ENCODE measurements around the gene PROM2.

DNA sequence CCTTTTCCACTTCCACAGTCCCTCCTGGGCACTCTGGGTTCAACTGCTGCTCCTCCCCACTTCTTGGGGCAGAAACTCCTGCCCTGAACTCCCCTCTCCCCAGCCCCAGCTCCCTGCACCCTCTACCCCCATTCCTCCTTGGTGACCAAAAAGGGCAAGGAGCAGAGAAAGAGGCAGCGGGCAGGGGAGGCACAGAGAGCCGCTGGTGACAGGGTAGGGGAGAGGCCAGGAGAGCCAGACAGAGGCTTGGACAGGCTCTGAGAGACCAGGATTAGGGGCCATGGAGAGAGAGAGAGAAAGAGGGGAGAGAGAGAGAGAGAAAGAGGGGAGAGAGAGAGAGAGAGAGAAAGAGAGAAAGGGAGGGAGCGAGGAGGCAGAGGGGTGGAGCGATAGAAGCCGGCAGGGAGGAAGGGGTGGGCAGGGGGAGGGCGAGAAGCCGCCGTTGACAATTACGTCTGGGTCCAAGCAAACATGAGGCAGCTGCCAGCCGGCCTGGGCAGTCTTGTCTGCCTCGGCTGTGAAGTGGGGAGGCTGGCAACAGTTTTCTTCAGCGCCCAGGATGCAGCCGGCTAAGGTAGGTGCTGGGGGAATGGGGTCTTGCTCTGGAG is 22.7 kb downstream of the PROM2 start, which contains the start of gene KCNIP3:
- TF ChIP-seq, protein P1, sequence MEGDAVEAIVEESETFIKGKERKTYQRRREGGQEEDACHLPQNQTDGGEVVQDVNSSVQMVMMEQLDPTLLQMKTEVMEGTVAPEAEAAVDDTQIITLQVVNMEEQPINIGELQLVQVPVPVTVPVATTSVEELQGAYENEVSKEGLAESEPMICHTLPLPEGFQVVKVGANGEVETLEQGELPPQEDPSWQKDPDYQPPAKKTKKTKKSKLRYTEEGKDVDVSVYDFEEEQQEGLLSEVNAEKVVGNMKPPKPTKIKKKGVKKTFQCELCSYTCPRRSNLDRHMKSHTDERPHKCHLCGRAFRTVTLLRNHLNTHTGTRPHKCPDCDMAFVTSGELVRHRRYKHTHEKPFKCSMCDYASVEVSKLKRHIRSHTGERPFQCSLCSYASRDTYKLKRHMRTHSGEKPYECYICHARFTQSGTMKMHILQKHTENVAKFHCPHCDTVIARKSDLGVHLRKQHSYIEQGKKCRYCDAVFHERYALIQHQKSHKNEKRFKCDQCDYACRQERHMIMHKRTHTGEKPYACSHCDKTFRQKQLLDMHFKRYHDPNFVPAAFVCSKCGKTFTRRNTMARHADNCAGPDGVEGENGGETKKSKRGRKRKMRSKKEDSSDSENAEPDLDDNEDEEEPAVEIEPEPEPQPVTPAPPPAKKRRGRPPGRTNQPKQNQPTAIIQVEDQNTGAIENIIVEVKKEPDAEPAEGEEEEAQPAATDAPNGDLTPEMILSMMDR (IDR thresholded peaks at IDR 0.05; ENCODE audit: low read depth, low read length, missing input control) = no peak
- no peak for TF ChIP-seq TAF1 (conservative IDR thresholded peaks at IDR 0.05)
- no peak for TF ChIP-seq HNF4A (conservative IDR thresholded peaks at IDR 0.05)

Measured in liver (tissue), 3 donors.